Esophagus muscularis mucosa (tissue), 4 donors: ENCODE measurements around the gene HIF1A.

ENCODE experiments used
- EP300 ChIP-seq: sonication (generic); formaldehyde crosslinking; IDR thresholded peaks from one replicate; pipeline ENCODE4 v1.6.1; 2017; ENCODE audit warnings: antibody characterized with exemption
- POLR2A ChIP-seq: fragments of 450-650 bp; IDR thresholded peaks from one replicate; pipeline ENCODE4 v1.6.1; 2017; ENCODE audit warnings: antibody characterized with exemption, moderate library complexity, mild to moderate bottlenecking, low read depth
- POLR2AphosphoS5 ChIP-seq, 2 donors: sonication (generic); formaldehyde crosslinking; IDR thresholded peaks; one replicate each; pipeline ENCODE4 v1.6.1; 2017; ENCODE audit warnings: antibody characterized with exemption in 2 of 2
- TF ChIP-seq, protein P1 (sequence below), 3 experiments: fragments of 200-600 bp in 2 of 3; fragments of 450-650 bp in 1 of 3; sonication (generic) in 2 of 3; IDR thresholded peaks; one replicate each; pipeline ENCODE4 v1.5.1; 2017 to 2019; ENCODE audit warnings: antibody characterized with exemption in 3 of 3, mild to moderate bottlenecking in 2 of 3, moderate library complexity in 1 of 3

DNA sequence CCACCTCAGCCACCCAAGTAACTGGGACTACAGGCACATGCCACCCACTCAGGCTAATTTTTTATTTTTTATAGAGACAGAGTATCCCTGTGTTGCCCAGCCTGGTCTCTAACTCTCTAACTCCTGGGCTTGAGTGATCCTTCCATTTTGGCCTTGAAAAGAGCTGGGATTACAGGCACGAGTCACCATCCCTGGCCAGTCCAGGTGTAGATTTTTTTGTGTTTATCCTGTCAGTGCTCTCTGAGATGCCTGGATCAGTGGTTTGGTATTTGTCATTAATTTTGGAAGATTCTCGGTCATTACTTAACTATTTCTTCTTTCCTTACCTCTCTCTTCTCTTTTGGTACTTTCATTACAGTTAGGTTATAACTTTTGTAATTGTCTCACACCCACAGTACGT lies 5.3 kb upstream of the HIF1A start:
- TF ChIP-seq, protein P1, sequence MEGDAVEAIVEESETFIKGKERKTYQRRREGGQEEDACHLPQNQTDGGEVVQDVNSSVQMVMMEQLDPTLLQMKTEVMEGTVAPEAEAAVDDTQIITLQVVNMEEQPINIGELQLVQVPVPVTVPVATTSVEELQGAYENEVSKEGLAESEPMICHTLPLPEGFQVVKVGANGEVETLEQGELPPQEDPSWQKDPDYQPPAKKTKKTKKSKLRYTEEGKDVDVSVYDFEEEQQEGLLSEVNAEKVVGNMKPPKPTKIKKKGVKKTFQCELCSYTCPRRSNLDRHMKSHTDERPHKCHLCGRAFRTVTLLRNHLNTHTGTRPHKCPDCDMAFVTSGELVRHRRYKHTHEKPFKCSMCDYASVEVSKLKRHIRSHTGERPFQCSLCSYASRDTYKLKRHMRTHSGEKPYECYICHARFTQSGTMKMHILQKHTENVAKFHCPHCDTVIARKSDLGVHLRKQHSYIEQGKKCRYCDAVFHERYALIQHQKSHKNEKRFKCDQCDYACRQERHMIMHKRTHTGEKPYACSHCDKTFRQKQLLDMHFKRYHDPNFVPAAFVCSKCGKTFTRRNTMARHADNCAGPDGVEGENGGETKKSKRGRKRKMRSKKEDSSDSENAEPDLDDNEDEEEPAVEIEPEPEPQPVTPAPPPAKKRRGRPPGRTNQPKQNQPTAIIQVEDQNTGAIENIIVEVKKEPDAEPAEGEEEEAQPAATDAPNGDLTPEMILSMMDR (IDR thresholded peaks at IDR 0.05): no peak
- TF ChIP-seq POLR2A: no peak
- TF ChIP-seq POLR2AphosphoS5 (IDR thresholded peaks at IDR 0.05): no peak
- no peak for TF ChIP-seq EP300
